ENCODE results near the gene NPRL2. TPM values are rescaled to one million over a fixed set of nuclear protein-coding genes. Genes with fewer than 3 reads are reported as not detected.
"Not testable (repeated sequence)": the region's sequence is repeated elsewhere in the genome, so short reads cannot be mapped to it uniquely, and the experiment has no call there.

NPRL2 gene
- total RNA-seq, 1 donor from 2014 or later: 13.7 TPM

GRCh38 chr3:50314342-50314741 is 36.2 kb downstream of the NPRL2 start:
- no peak for DNase-seq (ENCODE audit: low spot score)

- DNase-seq (ENCODE audit: low spot score): not testable (repeated sequence)
Measured at GRCh38 chr3:50312041-50312440, 38.5 kb downstream of the NPRL2 start.

- DNase-seq (ENCODE audit: low spot score): no peak
Measured at GRCh38 chr3:50304601-50305000, 46.0 kb downstream of the NPRL2 start.

GRCh38 chr3:50303013-50303815 is 47.4 kb downstream of the NPRL2 start, which contains the start of gene HYAL1:
TSS of gene HYAL1 (minus strand) at chr3:50303574. CDS start at chr3:50302956, 618 bp downstream.
- no peak for DNase-seq (ENCODE audit: low spot score)

GRCh38 chr3:50302095-50303012 is 48.2 kb downstream of the NPRL2 start:
- DNase-seq (ENCODE audit: low spot score): no peak

- DNase-seq (ENCODE audit: low spot score): no peak
Measured at GRCh38 chr3:50300681-50301254, 49.8 kb downstream of the NPRL2 start.

GRCh38 chr3:50299929-50300680 is 50.5 kb downstream of the NPRL2 start:
- peak; percentile 35 for DNase-seq (ENCODE audit: low spot score)

GRCh38 chr3:50299638-50299928 is 51.0 kb downstream of the NPRL2 start:
- DNase-seq (ENCODE audit: low spot score): no peak

- peak; percentile 100 for DNase-seq (ENCODE audit: low spot score)
Measured at GRCh38 chr3:50298836-50299637, 51.5 kb downstream of the NPRL2 start, which contains the start of the genes HYAL3 and NAA80. TSS of gene HYAL3 (minus strand) at chr3:50299405. CDS start at chr3:50295602, 3,803 bp downstream. TSS of gene NAA80 (minus strand) at chr3:50299405. CDS start at chr3:50297463, 1,942 bp downstream.

GRCh38 chr3:50297896-50298725 is 52.5 kb downstream of the NPRL2 start:
- DNase-seq (ENCODE audit: low spot score): no peak

- DNase-seq (ENCODE audit: low spot score): no peak
Measured at GRCh38 chr3:50297384-50297775, 53.2 kb downstream of the NPRL2 start.

Other genes starting within 250 kb of the NPRL2 start
- gene SEMA3F, start 195.5 kb downstream of the NPRL2 start, total RNA-seq (ENCODE audit: insufficient read depth, low replicate concordance): 9.1 TPM
- gene GNAT1, start 159.2 kb downstream of the NPRL2 start, total RNA-seq (ENCODE audit: insufficient read depth, low replicate concordance): not detected
- not detected for gene SLC38A3, start 145.5 kb downstream of the NPRL2 start, total RNA-seq (ENCODE audit: insufficient read depth, low replicate concordance)
- gene GNAI2, start 114.6 kb downstream of the NPRL2 start, total RNA-seq (ENCODE audit: insufficient read depth, low replicate concordance): 93.9 TPM
- 29.4 TPM for gene SEMA3B, start 81.6 kb downstream of the NPRL2 start, total RNA-seq (ENCODE audit: insufficient read depth, low replicate concordance)
- gene LSMEM2, start 71.7 kb downstream of the NPRL2 start, total RNA-seq (ENCODE audit: insufficient read depth, low replicate concordance): 4.8 TPM
- gene IFRD2, start 58.3 kb downstream of the NPRL2 start, total RNA-seq (ENCODE audit: insufficient read depth, low replicate concordance): 45.3 TPM
- 7.5 TPM for gene HYAL3, start 51.4 kb downstream of the NPRL2 start, total RNA-seq (ENCODE audit: insufficient read depth, low replicate concordance)
- 2.2 TPM for gene NAA80, start 51.4 kb downstream of the NPRL2 start, total RNA-seq (ENCODE audit: insufficient read depth, low replicate concordance)
- gene HYAL1, start 47.2 kb downstream of the NPRL2 start, total RNA-seq (ENCODE audit: insufficient read depth, low replicate concordance): 2.9 TPM
- gene HYAL2, start 28.0 kb downstream of the NPRL2 start, total RNA-seq (ENCODE audit: insufficient read depth, low replicate concordance): 51.8 TPM
- 18.8 TPM for gene TUSC2, start 22.6 kb downstream of the NPRL2 start, total RNA-seq (ENCODE audit: insufficient read depth, low replicate concordance)
- 25.8 TPM for gene RASSF1, start 9.9 kb downstream of the NPRL2 start, total RNA-seq (ENCODE audit: insufficient read depth, low replicate concordance)
- 5.3 TPM for gene ZMYND10, start 5.0 kb downstream of the NPRL2 start, total RNA-seq (ENCODE audit: insufficient read depth, low replicate concordance)
- gene CYB561D2, start 87 bp upstream of the NPRL2 start, total RNA-seq (ENCODE audit: insufficient read depth, low replicate concordance): 15.4 TPM
- 19.7 TPM for gene TMEM115, start 8.7 kb upstream of the NPRL2 start, total RNA-seq (ENCODE audit: insufficient read depth, low replicate concordance)
- 0.24 TPM for gene CACNA2D2, start 152.9 kb upstream of the NPRL2 start, total RNA-seq (ENCODE audit: insufficient read depth, low replicate concordance)
- 5.3 TPM for gene C3orf18, start 217.0 kb upstream of the NPRL2 start, total RNA-seq (ENCODE audit: insufficient read depth, low replicate concordance)
- gene HEMK1, start 218.7 kb upstream of the NPRL2 start, total RNA-seq (ENCODE audit: insufficient read depth, low replicate concordance): 17.8 TPM

Data from umbilical cord (tissue), 2 donors.